ENCODE results near the gene POM121C.
"Not testable (repeated sequence)": the region's sequence is repeated elsewhere in the genome, so short reads cannot be mapped to it uniquely, and the experiment has no call there.

POM121C gene

DNA sequence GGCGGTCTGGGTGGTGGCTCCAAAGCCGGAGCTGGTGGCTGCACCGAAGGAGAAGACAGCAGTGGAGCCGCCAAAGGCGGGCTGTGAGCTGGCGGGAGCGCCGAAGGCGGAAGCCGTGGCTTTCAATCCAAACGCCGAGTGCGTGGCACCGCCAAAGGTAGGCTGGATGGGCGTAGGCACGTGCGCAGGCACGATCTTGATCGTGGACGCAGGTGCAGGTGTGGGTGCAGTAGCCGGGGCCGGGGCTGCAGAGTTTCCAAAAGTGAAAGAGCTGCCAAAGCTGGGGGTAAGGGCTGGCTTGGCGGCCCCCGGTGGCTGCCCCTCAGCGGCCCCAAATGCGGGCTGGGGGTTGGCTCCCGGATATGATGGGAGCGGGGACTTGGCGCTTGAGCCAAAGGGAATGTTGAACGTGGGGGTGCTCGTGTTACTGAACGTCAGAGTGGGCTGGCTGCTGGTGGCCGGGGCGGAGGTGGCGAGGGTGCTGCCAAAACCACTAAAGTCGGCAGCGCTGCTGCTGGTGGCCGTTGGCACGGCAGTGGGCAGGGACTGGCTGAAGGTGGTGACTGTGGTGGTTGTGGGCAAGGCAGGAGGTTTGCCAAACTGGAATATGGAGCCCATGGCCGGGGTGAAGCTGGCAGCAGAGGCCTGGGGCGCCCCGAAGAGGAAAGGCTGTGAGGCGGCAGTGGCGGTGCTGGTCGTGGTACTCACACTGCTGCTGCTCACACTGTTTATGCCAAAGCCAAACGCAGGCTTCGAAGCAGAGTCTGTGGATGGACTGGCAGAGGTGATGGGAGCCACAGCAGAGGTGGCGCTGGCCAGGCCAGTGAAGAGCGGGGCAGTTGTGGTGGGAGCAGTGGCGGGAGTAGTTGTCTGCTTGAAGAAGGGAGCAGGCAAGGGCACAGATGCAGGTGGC, 64.0 kb downstream of the POM121C start:
- not testable (repeated sequence) for DNase-seq

DNA sequence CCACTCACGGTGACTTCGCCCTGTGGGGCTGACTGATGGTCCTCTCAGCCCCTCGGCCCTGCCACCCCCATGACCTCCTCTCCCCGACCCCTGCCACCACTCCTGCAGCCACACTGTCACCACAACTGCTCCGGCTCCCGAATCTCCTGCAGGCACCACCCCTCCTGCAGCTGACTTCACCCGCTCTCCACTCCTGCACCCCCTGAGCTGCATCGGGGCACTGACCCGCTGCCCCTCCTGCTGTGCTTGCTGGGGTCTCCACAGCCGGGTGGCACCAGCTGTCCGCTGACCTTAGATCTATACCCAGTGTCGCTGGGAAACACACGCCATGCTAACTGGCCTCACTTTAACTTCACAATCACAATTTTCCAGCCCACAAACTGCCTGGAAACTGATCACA, 65.9 kb downstream of the POM121C start:
- not testable (repeated sequence) for DNase-seq

DNA sequence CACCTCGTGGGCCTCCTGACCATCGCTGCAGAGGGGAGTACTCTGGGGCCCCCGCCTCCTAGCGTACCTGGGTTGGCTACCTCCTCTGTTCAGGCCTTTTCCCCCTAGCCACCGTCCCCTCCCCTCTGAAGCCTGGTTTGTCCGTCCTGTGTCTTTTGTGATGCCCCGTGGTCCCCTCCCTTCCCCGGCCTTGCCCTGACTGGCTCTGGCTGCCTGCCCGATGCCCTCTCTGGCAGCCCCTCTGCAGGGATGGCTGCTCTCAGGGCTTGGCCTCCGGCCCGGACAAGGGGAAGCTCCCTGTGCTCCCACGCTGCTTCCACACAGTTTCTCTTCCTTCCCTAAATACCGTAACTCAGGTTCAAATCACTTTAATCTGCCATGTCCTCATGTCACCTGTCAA, 66.4 kb downstream of the POM121C start:
- DNase-seq, result not testable (repeated sequence)

DNA sequence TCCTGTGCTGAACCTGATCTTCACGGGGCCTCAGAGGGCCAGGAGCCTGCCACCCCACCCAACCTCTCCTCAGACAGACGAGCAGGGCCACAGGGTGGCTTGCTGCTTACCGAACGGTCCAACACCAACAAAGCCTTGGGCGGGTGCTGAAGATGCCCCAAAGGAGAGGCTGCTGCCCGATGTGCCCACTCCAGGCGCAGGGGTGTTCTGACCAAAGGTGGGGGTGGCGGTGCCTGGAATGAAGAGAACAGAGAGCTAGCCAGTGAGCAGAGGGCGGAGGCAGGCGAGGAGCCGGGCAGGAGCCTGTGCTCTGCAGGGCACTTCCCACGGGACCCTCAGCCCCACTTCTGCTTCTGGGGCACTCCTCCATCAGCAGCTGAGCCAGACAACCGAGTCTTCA, 66.9 kb downstream of the POM121C start:
- DNase-seq, result not testable (repeated sequence)

DNA sequence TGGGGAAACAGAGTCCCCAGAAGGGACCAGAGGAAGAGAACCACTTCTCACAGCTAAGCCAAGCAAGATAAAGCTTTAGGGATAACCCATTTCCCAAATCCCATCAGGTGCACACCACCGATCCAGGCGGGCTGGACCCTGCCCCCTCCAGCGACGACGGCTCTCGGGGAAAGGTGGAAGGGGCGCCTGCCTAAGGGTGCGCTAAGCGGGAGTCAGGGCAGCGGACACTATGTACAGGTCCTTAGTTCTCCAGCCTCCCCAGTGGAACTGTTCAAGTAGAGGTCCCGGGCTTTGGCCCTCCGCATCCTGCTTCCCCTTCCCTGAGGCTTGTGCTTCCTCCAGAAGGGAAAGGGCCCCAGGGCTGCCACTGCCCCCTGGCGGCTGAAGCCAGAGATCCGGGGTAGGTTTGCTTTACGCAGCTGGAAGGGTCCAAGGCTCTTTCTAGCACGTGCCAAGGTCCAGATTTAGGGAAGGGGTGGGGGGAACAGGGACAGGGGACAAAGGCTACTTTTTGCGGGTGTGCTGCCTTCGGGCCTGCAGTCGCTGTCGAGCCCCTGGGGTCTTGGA, 67.7 kb downstream of the POM121C start:
- not testable (repeated sequence) for DNase-seq

DNA sequence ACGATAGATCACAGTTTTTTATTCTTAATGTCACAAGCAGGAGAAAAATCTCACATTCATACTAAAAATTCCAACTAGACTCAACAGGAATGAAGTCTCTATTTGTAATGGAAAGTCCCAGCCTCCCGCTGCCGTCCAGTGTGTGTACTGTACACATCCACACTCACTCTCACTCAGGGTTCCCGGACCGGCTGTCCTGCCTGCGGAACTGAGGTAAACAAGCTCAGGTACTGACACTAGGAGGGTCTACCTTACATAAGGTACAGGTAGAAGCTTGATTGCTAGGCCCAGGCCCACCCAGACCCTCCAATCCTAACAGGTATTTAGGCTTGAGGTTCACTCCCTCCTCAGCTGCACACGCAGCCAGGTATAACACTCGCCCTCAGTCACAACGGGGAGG, 69.3 kb downstream of the POM121C start:
- DNase-seq, result not testable (repeated sequence)

DNA sequence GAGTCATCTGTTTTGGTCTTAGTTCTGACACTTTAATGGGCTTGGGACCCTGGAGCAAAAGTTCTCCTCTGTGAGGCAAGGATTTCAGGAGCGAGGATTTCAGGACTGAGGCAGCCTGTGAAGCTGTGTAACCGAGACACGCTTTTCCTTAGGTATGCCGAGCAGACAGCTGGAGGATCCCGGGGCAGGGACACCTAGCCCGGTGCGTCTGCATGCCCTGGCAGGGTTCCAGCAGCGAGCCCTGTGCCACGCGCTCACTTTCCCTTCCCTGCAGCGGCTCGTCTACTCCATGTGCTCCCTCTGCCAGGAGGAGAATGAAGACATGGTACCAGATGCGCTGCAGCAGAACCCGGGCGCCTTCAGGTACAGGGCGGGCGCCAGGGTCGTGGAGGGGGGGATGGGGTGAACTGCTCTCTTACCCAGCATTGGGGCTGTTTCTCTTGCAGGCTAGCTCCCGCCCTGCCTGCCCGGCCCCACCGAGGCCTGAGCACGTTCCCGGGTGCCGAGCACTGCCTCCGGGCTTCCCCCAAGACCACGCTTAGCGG, 70.2 kb downstream of the POM121C start:
- not testable (repeated sequence) for DNase-seq

DNA sequence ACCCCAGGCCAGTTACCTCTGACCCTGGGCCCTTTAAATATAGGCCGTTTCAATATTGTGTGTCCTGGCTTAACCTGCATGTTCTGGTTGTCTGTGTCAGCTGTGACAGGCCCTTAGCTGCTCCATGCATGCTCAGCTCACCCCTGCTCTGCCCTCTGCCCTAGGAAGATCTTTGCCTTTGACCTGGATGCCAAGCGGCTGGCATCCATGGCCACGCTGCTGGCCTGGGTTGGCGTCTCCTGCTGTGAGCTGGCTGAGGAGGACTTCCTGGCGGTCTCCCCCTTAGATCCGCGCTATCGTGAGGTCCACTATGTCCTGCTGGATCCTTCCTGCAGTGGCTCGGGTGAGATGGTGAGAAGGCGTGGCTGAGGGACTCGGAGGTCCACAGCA, 70.7 kb downstream of the POM121C start:
- not testable (repeated sequence) for DNase-seq

DNA sequence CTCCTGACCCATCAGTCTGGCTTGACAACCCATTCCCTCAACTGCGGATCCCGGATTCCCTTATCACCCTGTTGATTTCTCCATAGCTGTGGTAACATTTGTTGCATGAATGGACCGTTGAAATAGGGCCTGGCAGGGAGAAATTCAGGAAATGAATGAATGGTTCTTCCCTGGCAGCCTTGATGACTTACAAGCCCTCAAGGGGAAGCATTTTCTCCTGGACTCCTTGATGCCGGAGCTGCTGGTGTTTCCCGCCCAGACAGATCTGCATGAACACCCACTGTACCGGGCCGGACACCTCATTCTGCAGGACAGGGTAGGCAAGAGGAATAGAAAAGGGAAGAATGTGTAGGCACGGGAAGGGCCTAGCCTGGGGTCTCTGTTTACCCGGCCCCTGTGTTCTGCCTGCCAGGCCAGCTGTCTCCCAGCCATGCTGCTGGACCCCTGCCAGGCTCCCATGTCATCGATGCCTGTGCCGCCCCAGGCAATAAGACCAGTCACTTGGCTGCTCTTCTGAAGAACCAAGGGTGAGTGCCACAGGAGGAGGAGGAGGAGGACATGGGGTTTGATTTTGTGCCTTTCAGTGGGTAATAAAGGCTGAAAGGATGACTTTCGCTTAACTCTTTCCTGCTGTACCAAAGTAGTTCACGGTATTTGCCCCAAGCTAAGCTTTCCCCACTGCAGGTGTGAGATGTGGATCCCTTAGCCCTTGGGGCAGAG, 71.2 kb downstream of the POM121C start:
- peak; percentile 2 for DNase-seq

DNA sequence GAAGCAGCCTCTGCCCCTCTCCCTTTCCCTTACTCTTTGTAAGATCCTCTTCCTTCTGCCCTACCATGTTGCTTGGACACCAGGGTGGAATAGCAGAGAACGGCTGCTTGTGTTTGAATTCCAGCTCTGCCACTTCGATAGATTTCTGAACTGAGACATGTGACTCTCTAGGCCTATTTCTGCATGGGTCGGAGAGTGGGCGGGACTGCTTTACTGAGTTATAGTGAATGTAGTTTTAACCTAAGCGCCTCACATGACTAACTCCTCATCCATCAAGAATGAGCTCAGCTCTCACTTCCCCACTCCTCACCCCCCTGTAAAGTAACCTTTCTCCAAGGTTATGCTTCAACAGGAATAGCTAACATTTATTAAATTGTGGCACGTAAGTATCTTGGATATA, 71.9 kb downstream of the POM121C start:
- DNase-seq, result not testable (repeated sequence)

DNA sequence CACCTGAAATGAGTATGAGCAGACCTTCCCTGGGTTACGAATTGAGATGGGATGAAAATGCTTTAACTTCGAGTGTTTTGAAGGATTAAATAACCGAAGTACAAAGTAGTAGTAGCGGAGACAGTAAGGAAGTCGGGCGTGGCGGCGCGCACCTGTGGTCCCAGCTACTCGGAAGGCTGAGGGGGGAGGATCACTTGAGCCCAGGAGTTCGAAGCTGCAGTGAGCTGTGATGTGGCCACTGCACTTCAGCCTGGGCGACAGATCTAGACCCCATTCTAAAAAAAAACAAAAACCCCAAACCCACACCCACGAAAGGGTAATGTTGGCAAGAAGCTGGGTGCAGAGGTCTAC, 75.3 kb downstream of the POM121C start:
- not testable (repeated sequence) for DNase-seq

DNA sequence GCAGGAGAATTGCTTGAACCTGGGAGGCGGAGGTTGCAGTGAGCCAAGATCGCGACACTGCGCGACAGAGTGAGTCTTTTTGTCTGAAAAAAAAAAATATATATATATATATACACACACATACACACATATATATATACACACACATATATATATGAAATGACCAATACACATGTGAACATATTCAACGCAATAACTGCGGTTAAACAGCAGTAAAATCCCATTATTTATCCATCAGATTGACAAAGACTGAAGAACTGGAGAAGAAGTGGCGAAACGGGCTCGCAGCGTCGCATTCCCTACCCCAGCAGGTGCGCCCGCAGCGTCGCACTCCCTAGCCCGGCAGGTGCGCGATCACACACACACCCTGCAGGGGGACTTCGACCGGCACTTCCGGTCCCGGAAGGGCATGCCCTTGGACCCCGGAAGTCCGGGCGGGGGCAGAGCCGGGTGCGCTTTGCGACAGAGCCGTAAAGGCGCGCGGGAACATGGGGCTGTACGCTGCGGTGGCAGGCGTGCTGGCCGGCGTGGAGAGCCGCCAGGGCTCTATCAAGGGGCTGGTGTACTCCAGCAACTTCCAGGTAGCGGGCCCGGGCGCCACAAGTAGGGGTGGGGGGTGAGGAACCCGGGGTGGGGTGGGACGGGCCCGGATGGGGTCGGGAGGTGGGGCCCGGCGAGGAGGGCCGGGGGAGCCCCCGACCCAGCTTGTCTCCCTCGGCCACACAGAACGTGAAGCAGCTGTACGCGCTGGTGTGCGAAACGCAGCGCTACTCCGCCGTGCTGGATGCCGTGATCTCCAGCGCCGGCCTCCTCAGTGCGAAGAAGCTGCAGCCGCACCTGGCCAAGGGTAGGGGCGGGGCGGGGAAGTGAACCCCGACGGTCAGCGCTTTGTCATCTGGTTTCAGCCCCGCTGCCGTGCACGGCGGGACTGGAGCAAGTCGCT, 75.9 kb downstream of the POM121C start:
- not testable (repeated sequence) for DNase-seq

DNA sequence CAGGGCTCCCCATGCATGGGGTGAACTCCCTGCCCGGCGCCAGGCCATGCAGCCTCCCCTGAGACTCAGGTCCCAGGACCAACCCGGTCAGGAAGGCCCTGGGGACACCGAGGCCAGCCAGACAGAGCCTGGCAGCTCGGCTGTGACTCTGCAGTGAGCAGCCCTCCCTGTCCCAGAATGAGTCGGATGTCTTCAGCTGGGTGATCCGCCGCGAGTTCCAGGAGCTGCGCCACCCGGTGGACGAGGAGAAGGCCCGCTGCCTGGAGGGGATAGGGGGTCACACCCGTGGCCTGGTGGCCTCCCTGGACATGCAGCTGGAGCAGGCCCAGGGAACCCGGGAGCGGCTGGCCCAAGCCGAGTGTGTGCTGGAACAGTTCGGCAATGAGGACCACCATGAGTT, 81.4 kb downstream of the POM121C start:
- not testable (repeated sequence) for DNase-seq

DNA sequence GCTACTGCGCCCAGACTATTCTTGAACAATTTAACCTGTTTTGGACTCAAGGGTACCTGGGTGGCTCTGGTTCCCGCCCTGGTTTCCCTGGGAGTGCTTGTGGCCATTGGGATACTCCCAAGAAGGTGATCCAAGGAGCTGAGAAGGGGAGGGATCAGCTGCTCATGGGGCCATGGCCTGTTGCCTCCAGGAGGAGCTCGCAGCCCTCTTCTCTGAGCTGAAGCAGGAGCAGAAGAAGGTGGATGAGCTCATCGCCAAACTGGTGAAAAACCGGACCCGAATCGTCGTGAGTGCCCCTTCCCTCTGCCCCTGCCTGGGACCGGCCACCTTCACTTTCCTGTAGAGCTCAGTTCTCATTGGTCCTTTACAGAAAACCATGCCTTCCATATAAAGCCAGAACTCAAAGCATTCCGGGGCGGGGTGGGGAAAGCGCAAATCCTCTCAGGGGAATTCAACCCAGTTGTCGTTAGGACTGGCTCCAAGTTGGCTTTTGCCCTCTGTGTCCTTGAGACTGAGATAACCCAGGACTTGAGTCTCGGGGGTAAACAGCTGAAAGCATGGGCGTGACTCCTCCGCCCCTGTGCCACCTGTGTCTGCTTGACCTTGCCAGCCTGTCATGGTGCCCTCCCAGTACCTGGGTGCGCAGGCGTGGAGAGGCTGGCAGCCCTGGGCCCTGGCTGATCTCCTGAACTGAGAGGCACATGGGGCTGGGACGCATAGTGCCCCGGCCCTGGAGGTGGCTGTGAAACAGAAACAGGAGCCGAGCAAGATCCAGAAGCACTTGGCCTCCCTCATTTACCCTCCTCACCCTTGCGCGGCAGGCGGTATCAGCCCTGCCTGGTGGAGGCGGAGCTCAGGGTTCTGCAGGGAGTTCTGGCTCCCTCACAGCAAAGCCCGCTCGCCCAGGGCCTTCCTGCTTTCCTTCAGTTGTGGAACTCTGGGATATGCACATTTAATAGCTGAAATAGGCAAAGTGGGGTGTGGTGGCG, 82.3 kb downstream of the POM121C start:
- DNase-seq, result not testable (repeated sequence)

DNA sequence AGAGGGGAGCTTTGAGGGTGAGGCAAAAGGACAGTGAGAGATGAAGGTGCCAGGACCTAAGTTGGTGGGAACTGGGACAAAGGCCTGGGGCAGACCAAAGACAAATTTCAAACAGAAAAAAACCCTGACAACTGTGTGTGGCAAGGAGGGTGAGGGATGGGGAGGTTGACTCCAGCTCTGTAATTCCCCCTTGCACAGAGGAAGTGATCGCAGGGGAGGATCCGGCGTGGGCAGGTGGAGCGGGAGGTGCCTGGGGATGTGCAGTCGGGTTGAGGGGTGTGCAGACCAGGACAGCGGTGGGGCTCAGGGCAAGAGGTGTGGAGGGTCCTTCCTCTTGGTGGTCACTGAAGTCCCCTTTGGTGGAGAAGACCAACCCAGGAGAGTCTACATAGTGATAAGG, 85.5 kb downstream of the POM121C start:
- not testable (repeated sequence) for DNase-seq

DNA sequence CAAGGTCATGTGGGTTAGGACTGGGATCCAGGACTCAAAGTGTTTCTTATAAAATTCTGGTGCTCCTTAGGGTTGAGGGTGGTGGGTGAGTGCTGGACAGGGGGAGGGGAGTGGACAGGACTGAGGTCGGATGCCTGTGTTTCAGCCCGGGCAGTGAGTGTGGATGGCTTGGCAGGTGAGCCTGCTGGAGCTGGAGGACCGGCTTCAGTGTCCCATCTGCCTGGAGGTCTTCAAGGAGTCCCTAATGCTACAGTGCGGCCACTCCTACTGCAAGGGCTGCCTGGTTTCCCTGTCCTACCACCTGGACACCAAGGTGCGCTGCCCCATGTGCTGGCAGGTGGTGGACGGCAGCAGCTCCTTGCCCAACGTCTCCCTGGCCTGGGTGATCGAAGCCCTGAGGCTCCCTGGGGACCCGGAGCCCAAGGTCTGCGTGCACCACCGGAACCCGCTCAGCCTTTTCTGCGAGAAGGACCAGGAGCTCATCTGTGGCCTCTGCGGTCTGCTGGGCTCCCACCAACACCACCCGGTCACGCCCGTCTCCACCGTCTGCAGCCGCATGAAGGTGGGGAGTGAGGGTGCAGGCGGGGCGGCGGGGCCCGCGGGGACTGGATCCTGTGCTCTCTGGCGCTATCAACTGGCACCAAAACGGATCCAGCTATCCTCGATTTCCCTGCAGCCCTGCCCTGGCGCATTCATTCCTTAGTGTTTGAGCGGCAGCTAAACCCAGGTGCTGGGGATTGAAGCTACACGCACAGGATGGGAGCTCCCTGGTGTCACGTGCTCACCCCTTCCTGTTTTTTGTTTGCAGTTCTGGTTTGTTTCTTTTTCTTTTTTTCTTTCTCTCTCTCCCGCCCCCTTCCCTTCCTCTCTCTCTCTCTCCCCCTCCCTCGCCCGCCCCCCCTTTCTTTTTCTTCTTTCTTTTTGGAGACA, 87.1 kb downstream of the POM121C start:
- not testable (repeated sequence) for DNase-seq

DNA sequence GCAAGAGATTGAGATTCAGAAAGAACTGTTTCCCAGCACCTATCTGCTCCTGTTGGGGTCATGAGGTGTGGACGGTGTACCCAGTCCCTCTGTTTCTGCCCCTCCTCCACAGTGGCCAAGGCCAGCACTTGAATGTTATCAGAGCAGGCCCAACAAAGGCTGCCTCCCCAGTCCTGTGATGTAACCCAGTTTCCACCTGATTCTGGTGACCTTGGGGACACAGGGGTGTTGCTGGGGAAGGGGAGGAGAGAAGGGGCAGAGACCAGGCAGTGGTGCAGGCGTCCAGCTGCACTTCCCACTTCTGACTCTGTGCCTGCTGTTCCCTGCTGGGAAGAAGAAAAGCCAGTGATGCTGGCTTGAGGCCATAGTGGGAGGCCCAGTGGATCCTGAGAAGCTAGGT, 88.2 kb downstream of the POM121C start:
- DNase-seq, result not testable (repeated sequence)

DNA sequence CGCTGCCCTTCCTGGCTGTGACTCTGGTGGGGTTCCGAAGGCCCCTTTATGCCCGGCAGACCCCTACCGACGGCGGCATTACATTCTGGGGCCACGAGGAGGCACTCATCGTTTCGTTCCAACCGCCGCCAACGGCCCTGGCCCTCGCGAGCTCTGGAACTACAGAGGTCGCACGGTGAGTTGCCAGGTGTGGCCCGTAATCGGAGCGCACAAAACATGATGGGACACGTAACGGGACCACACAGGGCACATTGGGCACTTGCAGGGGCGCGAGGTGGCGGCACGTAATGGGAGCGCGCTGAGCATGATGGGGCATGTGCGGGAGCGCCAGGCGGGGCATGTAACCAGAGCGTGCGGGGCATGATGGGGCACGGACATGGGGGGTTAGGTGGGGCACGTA, 90.8 kb downstream of the POM121C start, which contains the start of gene TRIM73:
TSS of gene TRIM73 (plus strand) at position 301 of the 400 bp plus-strand sequence. CDS start 3,305 bp downstream, outside the sequence.
- not testable (repeated sequence) for DNase-seq

DNA sequence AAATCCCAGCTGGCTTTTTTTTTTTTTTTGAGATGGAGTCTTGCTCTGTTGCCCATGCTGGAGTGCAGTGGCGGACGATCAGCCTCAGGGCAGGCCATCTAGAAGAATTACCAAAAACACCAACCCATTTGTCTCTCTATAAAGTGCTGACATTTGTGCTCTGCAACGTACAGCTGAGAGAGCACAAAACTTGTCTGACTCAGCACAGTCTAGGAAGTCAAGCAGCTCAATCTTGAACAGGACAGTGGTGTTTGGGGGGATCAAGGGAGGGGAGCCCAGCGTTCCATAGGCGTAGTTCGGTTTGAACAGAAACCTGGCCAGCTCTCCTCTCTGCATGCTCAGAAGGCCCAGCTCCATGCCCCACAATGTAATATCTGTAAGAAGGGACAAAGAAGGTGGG, 92.9 kb downstream of the POM121C start:
- not testable (repeated sequence) for DNase-seq
